GM12878 (cell line): ENCODE results near the gene ARRDC4. TPM values are rescaled to one million over a fixed set of nuclear protein-coding genes. Genes with fewer than 3 reads are reported as not detected.

Experiments
- ATAC-seq: fragments of 200-7000 bp; cut with Tn5 transposase; 3 replicates; pipeline ENCODE4 v1.9.1; 2020; ENCODE audit warnings: mild to moderate bottlenecking, moderate library complexity
- BruUV-seq: library from RNA; stranded (reverse); fragments of 400-500 nt; replicated peaks from 2 replicates; lab custom pipeline; 2021; lab: Mats Ljungman, UMichigan
- CTCF ChIA-PET: fragments of 300-600 bp; sonication (Branson Sonifier 250); formaldehyde crosslinking; extraction: SDS; loops from one replicate; lab custom pipeline; 2021; ENCODE audit warnings: inconsistent platforms; lab: Yijun Ruan, JAX
- POLR2A ChIA-PET: fragments of 350-600 bp; formaldehyde crosslinking; extraction: SDS; loops from one replicate; lab custom pipeline; 2021; ENCODE audit warnings: inconsistent platforms; lab: Charles Lee
- RAD21 ChIA-PET: fragments of 300-600 bp; sonication (Branson Sonifier 250); formaldehyde crosslinking; loops from one replicate; lab custom pipeline; 2023; ENCODE audit warnings: antibody characterized with exemption; ENCODE audit not compliant: unreplicated experiment; lab: Charles Lee
- SMC1A ChIA-PET: fragments of 300-600 bp; sonication (Branson Sonifier 250); formaldehyde crosslinking; loops from one replicate; lab custom pipeline; 2023; ENCODE audit not compliant: unreplicated experiment, uncharacterized antibody; lab: Charles Lee
- DNase-seq: peaks from one replicate; pipeline ENCODE4 v3.0.0-alpha.2; 2011; ENCODE audit warnings: low read depth, low spot score
- FAIRE-seq: peaks from 3 replicates; lab custom pipeline; 2011; peaks lifted over from hg19 to GRCh38; lab: Jason Lieb, UNC
- H2AFZ ChIP-seq: 2 replicates; pipeline ENCODE4 v1.6.0; 2011; ENCODE audit warnings: low read depth, low read length, control low read depth; ENCODE audit not compliant: control insufficient read depth
- H3K27ac ChIP-seq: 2 replicates; pipeline ENCODE4 v1.5.1; 2011; ENCODE audit warnings: control low read depth; ENCODE audit not compliant: control insufficient read depth, insufficient read depth
- H3K27me3 ChIP-seq, 2 experiments: replicated peaks in 1 of 2; 2 replicates each; pipeline versions ENCODE4 v1.6.0 to v1.6.1; 2011; ENCODE audit warnings: low read length in 1 of 2; ENCODE audit not compliant: control insufficient read depth in 2 of 2, insufficient read depth in 2 of 2
- H3K36me3 ChIP-seq, 2 experiments: 2 replicates each; pipeline ENCODE4 v1.5.1; 2011; ENCODE audit warnings: low read length in 1 of 2; ENCODE audit not compliant: control insufficient read depth in 2 of 2, insufficient read depth in 2 of 2
- H3K4me1 ChIP-seq: 2 replicates; pipeline ENCODE4 v1.6.1; 2011; ENCODE audit warnings: mild to moderate bottlenecking, low read length, moderate library complexity, mixed read lengths; ENCODE audit not compliant: control insufficient read depth, insufficient read depth
- H3K4me2 ChIP-seq: 2 replicates; pipeline ENCODE4 v1.6.0; 2011; ENCODE audit warnings: control low read depth; ENCODE audit not compliant: control insufficient read depth, insufficient read depth
- H3K4me3 ChIP-seq: fragments of 200-600 bp; sonication (generic); 2 replicates; pipeline ENCODE4 v1.5.1; 2016
- H3K79me2 ChIP-seq: 2 replicates; pipeline ENCODE4 v1.6.0; 2011; ENCODE audit warnings: low read length; ENCODE audit not compliant: control insufficient read depth, insufficient read depth
- H3K9ac ChIP-seq: 2 replicates; pipeline ENCODE4 v1.8.0; 2011; ENCODE audit warnings: low read length, control low read depth, mixed read lengths; ENCODE audit not compliant: control insufficient read depth, insufficient read depth
- H3K9me3 ChIP-seq: replicated peaks from 3 replicates; pipeline ENCODE4 v1.5.1; 2011; ENCODE audit warnings: mild to moderate bottlenecking, low read length; ENCODE audit not compliant: control insufficient read depth, insufficient read depth
- H4K20me1 ChIP-seq: 2 replicates; pipeline ENCODE4 v1.6.0; 2011; ENCODE audit not compliant: control insufficient read depth, insufficient read depth
- JUND ChIP-seq: IDR thresholded peaks from 2 replicates; pipeline ENCODE4 v1.6.1; 2012; ENCODE audit warnings: low read depth, mild to moderate bottlenecking, low read length, improper control_type of control experiment, moderate library complexity
- PAX5 ChIP-seq: IDR thresholded peaks from 2 replicates; pipeline ENCODE4 v1.6.1; 2011; ENCODE audit warnings: low read depth, low read length, borderline replicate concordance
- PRDM15 ChIP-seq: fragments of 450-650 bp; formaldehyde crosslinking; IDR thresholded peaks from 2 replicates; pipeline ENCODE4 v1.4.0; 2020; ENCODE audit warnings: mild to moderate bottlenecking, moderate library complexity
- ZBTB4 ChIP-seq: fragments of 450-650 bp; formaldehyde crosslinking; IDR thresholded peaks from 2 replicates; pipeline ENCODE4 v1.4.0; 2022; ENCODE audit warnings: mild to moderate bottlenecking, moderate library complexity
- WGBS: methylation state at CpG from one replicate; pipeline ENCODE4 v1.1.6; 2016; ENCODE audit warnings: low lambda C conversion rate; ENCODE audit not compliant: insufficient replicate concordance, insufficient coverage; ENCODE audit errors: missing lambda C conversion rate; 5-methylcytosine and 5-hydroxymethylcytosine counted together
- in situ Hi-C: fragments of 300-500 bp; cut with MboI; formaldehyde crosslinking; loops from 9 replicates; pipeline ENCODE4 v1.14.3; 2018; ENCODE audit warnings: mixed read lengths
- intact Hi-C: fragments of 100-400 bp; cut with micrococcal nuclease; formaldehyde crosslinking; loops from one replicate; pipeline ENCODE4 v1.14.2; 2022; ENCODE audit not compliant: unreplicated experiment
- polyA plus RNA-seq, 11 experiments: library from polyadenylated mRNA; depleted of rRNA in 4 of 11; unstranded in 6 of 11; stranded (reverse) in 5 of 11; fragments of >200 nt; fragmentation: Nextera tagmentation in 4 of 11; fragmentation: Illumina TruSeq in 1 of 11; extraction: Ambion mirVana in 4 of 11; extraction: Trizol in 1 of 11; gene quantifications; 1 replicate in 1 of 11; 2 replicates in 10 of 11; pipeline versions ENCODE4 v1.2.1 to v1.2.3, GENCODE V29; 2011 to 2016; ENCODE audit warnings: inconsistent platforms in 2 of 11, missing spikeins in 2 of 11, low read depth in 1 of 11
- total RNA-seq, 4 experiments: library from RNA; depleted of rRNA in 3 of 4; stranded (reverse); fragments of >200 nt in 3 of 4; fragmentation: Illumina TruSeq in 1 of 4; extraction: Trizol in 1 of 4; gene quantifications; 2 replicates each; pipeline versions ENCODE4 v1.2.1 to v1.2.3, GENCODE V29; 2013 to 2021

Gene ARRDC4
- total and polyA plus RNA-seq, 10 of the 15 experiments (the other 5 are each of a cell fraction or from before 2014, with no cell fraction given) = 0.03 to 0.54 (median 0.07) TPM

- ChIA-PET SMC1A (no interaction called here), POLR2A (no interaction called here), CTCF (interaction anchor here (0.7 kb wide), 1 partner anchor 878 kb away, joined by 3 read pairs; no protein-coding TSS in a partner anchor), RAD21 (no interaction called here)
- H3K27me3 ChIP-seq = no peaks in the 10 kb centered on the region
- in situ Hi-C loops = no loop called here
- 34% methylated on average over 10 of the region's 10 CpGs for WGBS
- H3K4me1 ChIP-seq = no peaks in the 10 kb centered on the region
- no peak overlapping the region for H2AFZ ChIP-seq
- H3K79me2 ChIP-seq = no peaks in the 10 kb centered on the region
- no peak overlapping the region for H3K4me2 ChIP-seq
- BruUV-seq = no TSS peak
- no peaks in the 10 kb centered on the region for H3K36me3 ChIP-seq
- H3K27ac ChIP-seq = no peak overlapping the region
- TF ChIP-seq JUND (no peak), PRDM15 (CRISPR knock-in tag) (no peak), PAX5 (no peak), ZBTB4 (no peak)
- no peaks in the 10 kb centered on the region for H3K9me3 ChIP-seq
- no peak for ATAC-seq
- intact Hi-C loops = no loop called here
- no peak overlapping the region for H3K4me3 ChIP-seq
- no peak for DNase-seq
- no peaks in the 10 kb centered on the region for H4K20me1 ChIP-seq
- H3K9ac ChIP-seq = no peak overlapping the region
- no peak for FAIRE-seq
Observed at GRCh38 chr15:97976766-97977503, 16.4 kb downstream of the ARRDC4 start.
